Measurements from ENCODE around the gene ZNRF3. TPM values are rescaled to one million over a fixed set of nuclear protein-coding genes. Genes with fewer than 3 reads are reported as not detected.

Gene ZNRF3
- total RNA-seq, 6 donors from 2014 or later: 11.4 to 16.9 (median 14.4) TPM

DNA sequence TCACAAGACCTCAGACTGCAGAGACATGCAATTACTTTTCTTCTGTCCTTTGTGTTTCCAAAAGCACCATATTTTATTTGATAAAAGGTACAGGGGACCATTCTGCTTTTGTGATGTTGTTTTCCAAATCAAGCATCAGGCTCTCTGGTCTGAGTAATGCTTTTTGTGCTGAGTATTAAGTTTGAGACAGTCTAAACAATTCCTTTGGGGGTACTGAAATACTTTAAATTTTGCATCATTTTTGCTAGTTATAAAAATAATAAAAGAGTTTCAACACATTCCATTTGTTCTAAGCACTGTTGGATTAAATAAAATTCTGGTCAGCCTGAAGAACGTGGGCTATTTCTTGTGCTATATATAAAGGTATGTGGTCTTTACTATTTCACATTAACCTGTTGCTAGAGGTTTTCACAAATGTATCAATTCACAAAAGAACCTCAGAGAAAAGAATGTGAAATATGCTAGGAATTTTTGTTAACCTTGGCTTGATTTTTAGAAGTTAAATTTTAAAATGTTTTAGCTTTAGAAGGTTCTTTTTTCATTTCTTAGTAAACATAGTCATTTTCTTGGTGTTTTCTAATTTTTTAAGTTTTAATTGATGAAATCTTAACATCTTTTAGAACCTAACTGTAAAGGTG, 116.7 kb downstream of the ZNRF3 start:
- no peak overlapping the region for H3K4me3 ChIP-seq
- H3K4me1 ChIP-seq: peaks cover 11 to 21% (median 17%) of the 10 kb centered on the region in 4 donors
- ATAC-seq (ENCODE audit: low FRiP score in 2 of 2) (peak in 1 of 2 donors; percentile 53), DNase-seq (no peak)
- H3K27ac ChIP-seq: no peak overlapping the region
- WGBS, 2 donors: 61 to 65% methylated on average over 1 of the region's 1 CpG
- H3K9me3 ChIP-seq: no peaks in the 10 kb centered on the region
- no peaks in the 10 kb centered on the region for H3K27me3 ChIP-seq
- no peaks in the 10 kb centered on the region for H3K36me3 ChIP-seq
- TF ChIP-seq POLR2AphosphoS5 (IDR thresholded peaks at IDR 0.05): no peak
- TF ChIP-seq EP300 (IDR thresholded peaks at IDR 0.05): no peak
- TF ChIP-seq, protein P1, sequence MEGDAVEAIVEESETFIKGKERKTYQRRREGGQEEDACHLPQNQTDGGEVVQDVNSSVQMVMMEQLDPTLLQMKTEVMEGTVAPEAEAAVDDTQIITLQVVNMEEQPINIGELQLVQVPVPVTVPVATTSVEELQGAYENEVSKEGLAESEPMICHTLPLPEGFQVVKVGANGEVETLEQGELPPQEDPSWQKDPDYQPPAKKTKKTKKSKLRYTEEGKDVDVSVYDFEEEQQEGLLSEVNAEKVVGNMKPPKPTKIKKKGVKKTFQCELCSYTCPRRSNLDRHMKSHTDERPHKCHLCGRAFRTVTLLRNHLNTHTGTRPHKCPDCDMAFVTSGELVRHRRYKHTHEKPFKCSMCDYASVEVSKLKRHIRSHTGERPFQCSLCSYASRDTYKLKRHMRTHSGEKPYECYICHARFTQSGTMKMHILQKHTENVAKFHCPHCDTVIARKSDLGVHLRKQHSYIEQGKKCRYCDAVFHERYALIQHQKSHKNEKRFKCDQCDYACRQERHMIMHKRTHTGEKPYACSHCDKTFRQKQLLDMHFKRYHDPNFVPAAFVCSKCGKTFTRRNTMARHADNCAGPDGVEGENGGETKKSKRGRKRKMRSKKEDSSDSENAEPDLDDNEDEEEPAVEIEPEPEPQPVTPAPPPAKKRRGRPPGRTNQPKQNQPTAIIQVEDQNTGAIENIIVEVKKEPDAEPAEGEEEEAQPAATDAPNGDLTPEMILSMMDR (IDR thresholded peaks at IDR 0.05): no peak
- no peak for TF ChIP-seq POLR2A (IDR thresholded peaks at IDR 0.05)

DNA sequence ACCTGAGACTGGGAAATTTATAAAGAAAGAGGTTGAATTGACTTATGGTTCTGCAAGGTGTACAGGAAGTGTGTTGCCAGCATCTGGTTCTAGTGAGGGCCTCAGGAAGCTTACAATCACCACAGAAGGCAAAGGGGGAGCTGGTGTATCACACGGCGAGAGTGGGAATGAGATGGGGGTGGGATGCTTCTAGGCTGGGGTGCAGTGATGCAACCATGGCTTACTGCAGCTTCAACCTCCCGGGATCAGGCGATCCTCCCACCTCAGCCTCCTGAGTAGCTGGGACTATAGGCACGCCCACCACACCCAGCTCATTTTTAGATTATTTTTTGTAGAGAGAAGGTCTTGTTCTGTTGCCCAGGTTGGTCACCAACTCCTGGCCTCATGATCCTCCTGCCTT, 117.3 kb downstream of the ZNRF3 start:
- Histone ChIP-seq H3K27ac (no peak overlapping the region), H3K4me1 (peaks cover 17 to 27% (median 23%) of the 10 kb centered on the region in 4 donors), H3K36me3 (no peaks in the 10 kb centered on the region), H3K27me3 (no peaks in the 10 kb centered on the region), H3K4me3 (no peak overlapping the region), H3K9me3 (no peaks in the 10 kb centered on the region)
- ATAC-seq (ENCODE audit: low FRiP score in 2 of 2) (no peak), DNase-seq (no peak)
- no peak for TF ChIP-seq POLR2A (IDR thresholded peaks at IDR 0.05)
- TF ChIP-seq POLR2AphosphoS5 (IDR thresholded peaks at IDR 0.05): no peak
- TF ChIP-seq, protein P1 (IDR thresholded peaks at IDR 0.05): no peak
- no peak for TF ChIP-seq EP300 (IDR thresholded peaks at IDR 0.05)
- 99% methylated on average over 5 of the region's 5 CpGs for WGBS, 2 donors

DNA sequence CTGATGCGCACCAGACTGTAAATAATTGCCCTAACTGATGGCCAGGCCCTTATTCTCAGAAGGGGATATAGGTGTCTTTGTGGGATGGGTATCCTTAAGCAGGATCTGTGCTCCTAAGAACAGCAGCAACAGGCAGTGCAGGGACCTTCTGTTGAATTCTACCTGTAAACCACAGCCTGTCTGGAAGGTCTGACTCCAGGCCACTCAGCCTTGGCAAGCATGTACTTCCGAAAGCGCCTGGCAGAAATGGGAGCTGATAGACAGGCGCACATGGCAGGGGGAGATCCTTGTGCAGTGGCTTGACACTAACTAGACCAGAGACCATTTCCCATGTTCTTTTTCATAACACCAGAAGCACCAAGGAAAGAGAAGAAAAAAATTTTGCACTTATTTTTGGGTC, 119.2 kb downstream of the ZNRF3 start:
- Histone ChIP-seq H3K27ac (no peak overlapping the region), H3K9me3 (no peaks in the 10 kb centered on the region), H3K4me3 (no peak overlapping the region), H3K27me3 (no peaks in the 10 kb centered on the region), H3K4me1 (peaks cover 17 to 29% (median 23%) of the 10 kb centered on the region in 4 donors), H3K36me3 (no peaks in the 10 kb centered on the region)
- WGBS, 2 donors: 84 to 93% methylated on average over 4 of the region's 4 CpGs
- DNase-seq (peak in 1 of 2 donors; percentile 52), ATAC-seq (ENCODE audit: low FRiP score in 2 of 2) (no peak)
- TF ChIP-seq, protein P1 (IDR thresholded peaks at IDR 0.05): no peak
- no peak for TF ChIP-seq EP300 (IDR thresholded peaks at IDR 0.05)

DNA sequence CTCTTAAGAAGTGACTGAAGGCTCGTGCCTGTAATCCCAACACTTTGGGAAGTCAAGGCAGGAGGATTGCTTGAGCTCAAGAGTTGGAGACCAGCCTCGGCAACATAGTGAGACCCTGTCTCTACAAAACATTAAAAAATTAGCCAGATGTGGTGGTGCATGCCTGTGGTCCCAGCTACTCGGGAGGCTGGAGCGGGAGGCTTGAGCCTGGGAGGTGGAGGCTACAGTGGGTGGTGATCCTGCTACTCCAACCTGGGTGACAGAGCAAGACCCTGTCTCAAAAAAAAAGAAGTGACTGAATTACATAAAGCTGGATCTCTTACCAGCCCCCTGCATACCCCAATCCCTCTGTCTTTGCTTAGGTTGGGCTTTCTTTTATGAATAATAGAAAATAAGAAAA, 120.2 kb downstream of the ZNRF3 start:
- Histone ChIP-seq H3K4me1 (peaks cover 17 to 29% (median 22%) of the 10 kb centered on the region in 4 donors), H3K9me3 (no peaks in the 10 kb centered on the region), H3K36me3 (no peaks in the 10 kb centered on the region), H3K4me3 (no peak overlapping the region), H3K27me3 (no peaks in the 10 kb centered on the region), H3K27ac (peak overlapping the region in 1 of 4 donors; percentile 73)
- no peak for ATAC-seq (ENCODE audit: low FRiP score in 2 of 2)
- TF ChIP-seq POLR2AphosphoS5 (IDR thresholded peaks at IDR 0.05) (no peak), EP300 (IDR thresholded peaks at IDR 0.05) (no peak), POLR2A (IDR thresholded peaks at IDR 0.05) (no peak)
- TF ChIP-seq, protein P1 (IDR thresholded peaks at IDR 0.05): no peak
- WGBS, 2 donors: 86 to 93% methylated on average over 4 of the region's 4 CpGs
- DNase-seq: no peak

All from upper lobe of left lung (tissue), 6 donors.